Ishikawa (cell line): Measurements from ENCODE around the gene NOL4L.

Experiments used
- EGR1 ChIP-seq: IDR thresholded peaks from 2 replicates; pipeline ENCODE4 v1.6.1; 2012
- EP300 ChIP-seq: IDR thresholded peaks from 2 replicates; pipeline ENCODE4 v1.6.1; 2012; ENCODE audit warnings: borderline replicate concordance
- NFIC ChIP-seq: IDR thresholded peaks from 2 replicates; pipeline ENCODE4 v1.6.1; 2012
- RAD21 ChIP-seq: IDR thresholded peaks from 2 replicates; pipeline ENCODE4 v1.6.1; 2012; ENCODE audit warnings: low read depth
- REST ChIP-seq: IDR thresholded peaks from 2 replicates; pipeline ENCODE4 v1.6.1; 2012; ENCODE audit warnings: low read depth, mild to moderate bottlenecking
- TAF1 ChIP-seq: IDR thresholded peaks from 2 replicates; pipeline ENCODE4 v1.6.1; 2012; ENCODE audit warnings: low read depth, mild to moderate bottlenecking
- TEAD4 ChIP-seq: IDR thresholded peaks from 2 replicates; pipeline ENCODE4 v1.6.1; 2012
- ZBTB7A ChIP-seq: IDR thresholded peaks from 2 replicates; pipeline ENCODE4 v1.6.1; 2012; ENCODE audit warnings: low read depth

- TF ChIP-seq EP300 = no peak
- no peak for TF ChIP-seq REST
- TF ChIP-seq TEAD4 = no peak
- TF ChIP-seq RAD21 = no peak
- no peak for TF ChIP-seq EGR1
- TF ChIP-seq TAF1 = no peak
- TF ChIP-seq ZBTB7A = no peak
- no peak for TF ChIP-seq NFIC
Observed at GRCh38 chr20:32468860-32469259, 116.3 kb downstream of the NOL4L start.
